Gastrocnemius medialis (tissue), 4 donors: ENCODE measurements around the gene TMEM243. TPM values are rescaled to one million over a fixed set of nuclear protein-coding genes. Genes with fewer than 3 reads are reported as not detected.

Source experiments
- ATAC-seq, 2 donors: fragments of 150-250 bp; one replicate each; pipeline ENCODE4 v1.9.1; 2016
- DNase-seq, 2 donors: peaks; one replicate each; pipeline ENCODE4 v3.0.0-alpha.2; 2019
- H3K27ac ChIP-seq, 4 donors: fragments of 200-600 bp; sonication (generic); 1 replicate in 1 of 4; 2 replicates in 3 of 4; pipeline ENCODE4 v1.5.1; 2016 to 2018; ENCODE audit warnings: mild to moderate bottlenecking in 2 of 4, moderate library complexity in 1 of 4
- H3K27me3 ChIP-seq, 3 donors: fragments of 200-600 bp; sonication (generic) in 2 of 3; 1 replicate in 1 of 3; 2 replicates in 2 of 3; pipeline versions ENCODE4 v1.5.1 to v1.6.0; 2016 to 2019; ENCODE audit warnings: mild to moderate bottlenecking in 1 of 3, moderate library complexity in 1 of 3
- H3K36me3 ChIP-seq, 2 donors: fragments of 200-600 bp; sonication (generic) in 1 of 2; one replicate each; pipeline ENCODE4 v1.5.1; 2017 to 2018
- H3K4me1 ChIP-seq, 2 donors: fragments of 200-600 bp; sonication (generic) in 1 of 2; one replicate each; pipeline ENCODE4 v1.5.1; 2016 to 2017; ENCODE audit warnings: mild to moderate bottlenecking in 2 of 2
- H3K4me3 ChIP-seq, 4 donors: fragments of 200-600 bp; sonication (generic) in 3 of 4; 1 replicate in 1 of 4; 2 replicates in 3 of 4; pipeline ENCODE4 v1.5.1; 2016 to 2019; ENCODE audit warnings: mild to moderate bottlenecking in 2 of 4
- H3K9me3 ChIP-seq, 3 donors: fragments of 200-600 bp; sonication (generic) in 2 of 3; 1 replicate in 1 of 3; 2 replicates in 2 of 3; pipeline ENCODE4 v1.5.1; 2016 to 2019
- POLR2A ChIP-seq, 2 donors: fragments of 450-650 bp; IDR thresholded peaks; one replicate each; pipeline ENCODE4 v1.6.1; 2017; ENCODE audit warnings: antibody characterized with exemption in 2 of 2, mild to moderate bottlenecking in 2 of 2, moderate library complexity in 2 of 2
- in situ Hi-C, 4 donors: fragments of 200-750 bp; cut with MboI; loops; one replicate each; pipeline versions ENCODE4 v1.15.0 to v1.8.0; 2017; ENCODE audit warnings: low sequenced_read_pairs in 4 of 4
- intact Hi-C: fragments of 100-400 bp; cut with DNase I; formaldehyde crosslinking; loops from one replicate; pipeline ENCODE4 v1.15.1; 2023; ENCODE audit warnings: low total_unique reads
- total RNA-seq, 4 donors: library from RNA; depleted of rRNA; stranded (reverse); fragments of >200 nt; gene quantifications; one replicate each; pipeline versions ENCODE4 v1.1.0 to v1.2.3, GENCODE V29; 2016
- TF ChIP-seq, protein P1 (sequence below), 5 experiments: fragments of 450-650 bp in 3 of 5; fragments of 200-600 bp in 2 of 5; sonication (generic) in 2 of 5; IDR thresholded peaks in 4 of 5; conservative IDR thresholded peaks in 1 of 5; 1 replicate in 4 of 5; 2 replicates in 1 of 5; pipeline ENCODE4 v1.5.1; 2016 to 2019; ENCODE audit warnings: antibody characterized with exemption in 5 of 5, mild to moderate bottlenecking in 3 of 5, moderate library complexity in 3 of 5

TMEM243 gene
- total RNA-seq, 4 donors from 2014 or later = 2.8 to 6.5 (median 4.1) TPM

GRCh38 chr7:87199700-87200450 is 19.7 kb downstream of the TMEM243 start:
- intact Hi-C loops = no loop called here
- no peak for TF ChIP-seq POLR2A (IDR thresholded peaks at IDR 0.05)
- TF ChIP-seq, protein P1, sequence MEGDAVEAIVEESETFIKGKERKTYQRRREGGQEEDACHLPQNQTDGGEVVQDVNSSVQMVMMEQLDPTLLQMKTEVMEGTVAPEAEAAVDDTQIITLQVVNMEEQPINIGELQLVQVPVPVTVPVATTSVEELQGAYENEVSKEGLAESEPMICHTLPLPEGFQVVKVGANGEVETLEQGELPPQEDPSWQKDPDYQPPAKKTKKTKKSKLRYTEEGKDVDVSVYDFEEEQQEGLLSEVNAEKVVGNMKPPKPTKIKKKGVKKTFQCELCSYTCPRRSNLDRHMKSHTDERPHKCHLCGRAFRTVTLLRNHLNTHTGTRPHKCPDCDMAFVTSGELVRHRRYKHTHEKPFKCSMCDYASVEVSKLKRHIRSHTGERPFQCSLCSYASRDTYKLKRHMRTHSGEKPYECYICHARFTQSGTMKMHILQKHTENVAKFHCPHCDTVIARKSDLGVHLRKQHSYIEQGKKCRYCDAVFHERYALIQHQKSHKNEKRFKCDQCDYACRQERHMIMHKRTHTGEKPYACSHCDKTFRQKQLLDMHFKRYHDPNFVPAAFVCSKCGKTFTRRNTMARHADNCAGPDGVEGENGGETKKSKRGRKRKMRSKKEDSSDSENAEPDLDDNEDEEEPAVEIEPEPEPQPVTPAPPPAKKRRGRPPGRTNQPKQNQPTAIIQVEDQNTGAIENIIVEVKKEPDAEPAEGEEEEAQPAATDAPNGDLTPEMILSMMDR (IDR thresholded peaks at IDR 0.05 in 4 of 5, conservative IDR thresholded peaks at IDR 0.05 in 1 of 5) = no peak
- H3K4me3 ChIP-seq = no peak overlapping the region
- no peaks in the 10 kb centered on the region for H3K27me3 ChIP-seq
- in situ Hi-C loops = no loop called here
- H3K9me3 ChIP-seq = peaks cover 0 to under 1% (median 0%) of the 10 kb centered on the region in 3 donors
- peak overlapping the region in 1 of 4 donors; percentile 27 for H3K27ac ChIP-seq
- no peak for DNase-seq
- H3K4me1 ChIP-seq = peaks cover 0 to 13% of the 10 kb centered on the region in 2 donors
- no peak for ATAC-seq
- peaks cover 0 to 38% of the 10 kb centered on the region in 2 donors for H3K36me3 ChIP-seq

DNA sequence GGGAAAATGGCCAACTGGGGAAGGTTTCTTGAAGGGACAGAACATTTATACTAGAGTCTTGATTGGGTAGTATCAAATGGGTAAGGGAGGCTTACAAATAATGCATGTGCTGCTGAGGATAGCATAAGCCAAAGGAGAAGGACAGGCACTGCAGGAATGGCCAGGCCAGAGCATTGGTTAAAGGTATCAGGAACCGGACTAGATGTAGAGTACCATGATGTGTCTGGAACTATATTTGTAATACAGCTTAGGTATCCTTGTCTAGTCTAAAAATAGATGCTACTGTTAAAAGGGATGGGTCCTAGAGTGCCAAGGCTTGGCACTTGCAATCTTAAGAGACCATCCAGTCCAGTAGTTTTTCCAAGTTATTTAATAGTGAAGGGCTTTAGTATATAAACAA is 20.3 kb downstream of the TMEM243 start:
- DNase-seq (no peak), ATAC-seq (no peak)
- Histone ChIP-seq H3K9me3 (no peaks in the 10 kb centered on the region), H3K36me3 (peaks cover 2 to 44% of the 10 kb centered on the region in 2 donors), H3K27me3 (no peaks in the 10 kb centered on the region), H3K4me3 (no peak overlapping the region), H3K27ac (peak overlapping the region in 1 of 4 donors; percentile 13), H3K4me1 (peaks cover 0 to 13% of the 10 kb centered on the region in 2 donors)
- TF ChIP-seq POLR2A (IDR thresholded peaks at IDR 0.05) = no peak
- intact Hi-C loops (no loop called here), in situ Hi-C loops (no loop called here)

DNA sequence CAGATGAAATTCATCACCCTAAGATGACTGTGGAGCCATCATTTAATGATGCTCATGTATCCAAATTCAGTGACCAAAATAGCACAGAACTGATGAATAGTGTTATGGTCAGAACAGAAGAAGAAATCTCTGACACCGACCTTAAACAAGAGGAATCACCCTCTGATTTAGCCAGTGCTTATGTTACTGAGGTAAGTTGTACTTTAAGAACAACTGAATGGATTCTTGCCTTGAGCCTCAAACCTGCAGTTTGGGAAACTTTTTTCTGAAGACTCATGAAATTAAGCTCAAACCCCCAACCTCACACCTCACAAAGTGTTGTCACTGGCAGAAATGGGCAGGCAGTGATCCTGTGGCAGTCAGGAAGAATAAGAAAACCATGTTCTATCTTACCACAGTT is 25.6 kb downstream of the TMEM243 start:
- no peak overlapping the region for H3K4me3 ChIP-seq
- in situ Hi-C loops (no loop called here), intact Hi-C loops (no loop called here)
- H3K4me1 ChIP-seq = peaks cover 0 to under 1% of the 10 kb centered on the region in 2 donors
- TF ChIP-seq, protein P1 (IDR thresholded peaks at IDR 0.05 in 4 of 5, conservative IDR thresholded peaks at IDR 0.05 in 1 of 5) = no peak
- TF ChIP-seq POLR2A (IDR thresholded peaks at IDR 0.05) = no peak
- H3K9me3 ChIP-seq = no peaks in the 10 kb centered on the region
- H3K27me3 ChIP-seq = no peaks in the 10 kb centered on the region
- DNase-seq (no peak), ATAC-seq (no peak)
- no peak overlapping the region for H3K27ac ChIP-seq
- peaks cover 2 to 95% of the 10 kb centered on the region in 2 donors for H3K36me3 ChIP-seq

DNA sequence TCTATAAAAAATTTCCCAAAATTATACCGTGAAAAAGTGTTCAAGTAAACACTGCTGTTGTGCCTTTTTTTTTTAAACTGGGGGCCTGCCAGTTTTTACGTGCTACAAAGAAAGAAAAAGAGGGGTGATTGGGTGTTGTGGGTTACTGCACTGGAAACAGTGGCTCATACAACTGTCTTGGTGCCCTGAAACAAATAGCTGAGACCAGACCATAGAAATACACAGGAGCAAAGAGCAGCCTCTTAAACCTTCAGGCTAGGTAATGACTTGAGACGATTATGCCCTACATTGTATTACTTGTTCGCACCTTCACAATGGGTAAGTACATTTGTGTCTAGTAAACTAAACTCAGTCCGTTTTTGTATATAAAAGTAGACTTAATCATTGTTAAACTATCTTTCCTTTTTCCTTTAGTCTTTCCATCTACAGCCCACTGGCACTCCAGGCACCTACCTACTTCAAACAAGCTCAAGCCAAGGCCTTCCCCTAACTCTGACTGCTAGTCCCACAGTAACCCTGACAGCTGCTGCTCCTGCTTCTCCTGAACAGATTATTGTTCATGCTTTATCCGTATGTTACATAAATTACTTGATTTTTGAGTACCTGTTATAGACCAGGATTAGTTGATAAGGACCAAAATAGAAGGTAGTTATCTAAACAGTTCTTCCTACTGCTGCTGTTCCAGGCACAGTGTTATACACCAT is 26.6 kb downstream of the TMEM243 start:
- TF ChIP-seq, protein P1 (IDR thresholded peaks at IDR 0.05 in 4 of 5, conservative IDR thresholded peaks at IDR 0.05 in 1 of 5) = no peak
- no peak for TF ChIP-seq POLR2A (IDR thresholded peaks at IDR 0.05)
- H3K9me3 ChIP-seq = no peaks in the 10 kb centered on the region
- H3K4me1 ChIP-seq = no peaks in the 10 kb centered on the region
- in situ Hi-C loops (no loop called here), intact Hi-C loops (no loop called here)
- H3K36me3 ChIP-seq = peaks cover 2 to 93% of the 10 kb centered on the region in 2 donors
- DNase-seq (no peak), ATAC-seq (no peak)
- no peak overlapping the region for H3K27ac ChIP-seq
- H3K27me3 ChIP-seq = no peaks in the 10 kb centered on the region
- no peak overlapping the region for H3K4me3 ChIP-seq

- TF ChIP-seq, protein P1 (IDR thresholded peaks at IDR 0.05 in 4 of 5, conservative IDR thresholded peaks at IDR 0.05 in 1 of 5) = no peak
- TF ChIP-seq POLR2A (IDR thresholded peaks at IDR 0.05) = no peak
- H3K4me1 ChIP-seq = no peaks in the 10 kb centered on the region
- peaks cover 2 to 94% of the 10 kb centered on the region in 2 donors for H3K36me3 ChIP-seq
- ATAC-seq = no peak
- H3K27me3 ChIP-seq = no peaks in the 10 kb centered on the region
- DNase-seq = no peak
- no peak overlapping the region for H3K4me3 ChIP-seq
- in situ Hi-C loops (no loop called here), intact Hi-C loops (no loop called here)
- no peak overlapping the region for H3K27ac ChIP-seq
- H3K9me3 ChIP-seq = no peaks in the 10 kb centered on the region
These were observed 28.7 kb downstream of the TMEM243 start for GRCh38 chr7:87190783-87191182.
